Lower leg skin (tissue), 3 donors: ENCODE results near the gene AP2S1.

Experiments
- POLR2A ChIP-seq, 2 donors: fragments of 450-650 bp; IDR thresholded peaks; one replicate each; pipeline ENCODE4 v1.6.1; 2016 to 2017; ENCODE audit warnings: antibody characterized with exemption in 2 of 2, mild to moderate bottlenecking in 1 of 2, moderate library complexity in 1 of 2
- TF ChIP-seq, protein P1 (sequence below), 3 donors: fragments of 450-650 bp; IDR thresholded peaks; one replicate each; pipeline ENCODE4 v1.5.1; 2016; ENCODE audit warnings: antibody characterized with exemption in 3 of 3, mild to moderate bottlenecking in 3 of 3, moderate library complexity in 2 of 3

DNA sequence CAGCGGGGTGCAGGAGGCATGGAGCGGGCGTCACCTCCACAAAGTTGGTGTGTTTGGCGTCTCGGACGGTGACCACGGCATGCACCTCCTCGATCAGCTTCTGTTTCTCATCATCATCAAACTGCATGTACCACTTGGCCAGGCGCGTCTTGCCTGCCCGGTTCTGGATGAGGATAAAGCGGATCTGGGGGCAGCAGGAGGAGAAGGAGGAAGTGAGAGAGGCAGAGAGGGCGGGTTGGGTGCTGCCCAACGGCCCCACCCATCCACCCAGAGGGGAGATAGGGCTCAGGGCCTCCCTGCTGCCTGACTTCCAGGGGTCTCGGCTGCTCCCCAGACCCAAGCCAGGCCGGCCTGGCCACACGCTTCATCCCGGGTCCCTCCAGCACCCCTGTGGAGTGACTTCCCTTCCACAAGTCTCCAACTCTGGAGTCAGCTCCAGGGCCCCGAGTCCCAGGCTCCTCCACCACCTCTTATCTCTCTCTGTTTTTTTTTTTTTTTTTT is 4.6 kb downstream of the AP2S1 start:
- TF ChIP-seq, protein P1, sequence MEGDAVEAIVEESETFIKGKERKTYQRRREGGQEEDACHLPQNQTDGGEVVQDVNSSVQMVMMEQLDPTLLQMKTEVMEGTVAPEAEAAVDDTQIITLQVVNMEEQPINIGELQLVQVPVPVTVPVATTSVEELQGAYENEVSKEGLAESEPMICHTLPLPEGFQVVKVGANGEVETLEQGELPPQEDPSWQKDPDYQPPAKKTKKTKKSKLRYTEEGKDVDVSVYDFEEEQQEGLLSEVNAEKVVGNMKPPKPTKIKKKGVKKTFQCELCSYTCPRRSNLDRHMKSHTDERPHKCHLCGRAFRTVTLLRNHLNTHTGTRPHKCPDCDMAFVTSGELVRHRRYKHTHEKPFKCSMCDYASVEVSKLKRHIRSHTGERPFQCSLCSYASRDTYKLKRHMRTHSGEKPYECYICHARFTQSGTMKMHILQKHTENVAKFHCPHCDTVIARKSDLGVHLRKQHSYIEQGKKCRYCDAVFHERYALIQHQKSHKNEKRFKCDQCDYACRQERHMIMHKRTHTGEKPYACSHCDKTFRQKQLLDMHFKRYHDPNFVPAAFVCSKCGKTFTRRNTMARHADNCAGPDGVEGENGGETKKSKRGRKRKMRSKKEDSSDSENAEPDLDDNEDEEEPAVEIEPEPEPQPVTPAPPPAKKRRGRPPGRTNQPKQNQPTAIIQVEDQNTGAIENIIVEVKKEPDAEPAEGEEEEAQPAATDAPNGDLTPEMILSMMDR (IDR thresholded peaks at IDR 0.05): no peak
- no peak for TF ChIP-seq POLR2A (IDR thresholded peaks at IDR 0.05)
